ENCODE measurements around the gene DENND1B. TPM values are rescaled to one million over a fixed set of nuclear protein-coding genes. Genes with fewer than 3 reads are reported as not detected.
A peak's percentile ranks its signal among the peaks of the same experiment; 100 is the strongest.
"Not testable (repeated sequence)": the region's sequence is repeated elsewhere in the genome, so short reads cannot be mapped to it uniquely, and the experiment has no call there.

Gene DENND1B
- total RNA-seq, 2 donors from 2014 or later, result 9.4 to 11.9 TPM

DNA sequence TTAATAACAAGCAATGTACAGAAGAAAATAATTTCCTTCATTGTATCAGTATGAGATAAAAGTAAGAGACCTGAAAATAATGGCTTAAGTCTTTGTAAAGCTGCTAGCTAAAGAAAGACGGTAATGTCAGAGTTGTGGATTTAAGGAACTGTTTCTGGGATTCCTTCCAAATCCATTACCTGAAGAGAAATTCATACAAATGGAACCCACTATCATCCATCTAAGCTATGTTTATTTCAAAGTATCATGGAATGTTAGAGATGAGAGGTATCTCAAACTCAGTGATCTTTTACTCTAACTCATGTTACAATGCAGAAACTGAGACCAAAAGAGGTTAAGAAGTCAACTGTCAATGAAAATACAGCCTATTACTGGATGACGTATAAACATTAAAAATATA is 197.7 kb downstream of the DENND1B start:
- no peaks in the 10 kb centered on the region for H3K4me1 ChIP-seq (ENCODE audit: control insufficient read depth, insufficient read depth, low read length)
- H3K36me3 Mint-ChIP-seq (ENCODE audit: low read depth), result peaks cover 14% of the 10 kb centered on the region
- H3K27ac ChIP-seq (ENCODE audit: low read depth, low read length), result no peak overlapping the region
- H3K4me1 Mint-ChIP-seq, result no peaks in the 10 kb centered on the region
- no peaks in the 10 kb centered on the region for H3K36me3 ChIP-seq (ENCODE audit: control insufficient read depth, insufficient read depth, low read length)
- no peaks in the 10 kb centered on the region for H3K27me3 Mint-ChIP-seq (ENCODE audit: insufficient read depth)
- DNase-seq, result no peak
- peaks cover 12% of the 10 kb centered on the region for H3K9me3 Mint-ChIP-seq
- TF ChIP-seq, protein P1, sequence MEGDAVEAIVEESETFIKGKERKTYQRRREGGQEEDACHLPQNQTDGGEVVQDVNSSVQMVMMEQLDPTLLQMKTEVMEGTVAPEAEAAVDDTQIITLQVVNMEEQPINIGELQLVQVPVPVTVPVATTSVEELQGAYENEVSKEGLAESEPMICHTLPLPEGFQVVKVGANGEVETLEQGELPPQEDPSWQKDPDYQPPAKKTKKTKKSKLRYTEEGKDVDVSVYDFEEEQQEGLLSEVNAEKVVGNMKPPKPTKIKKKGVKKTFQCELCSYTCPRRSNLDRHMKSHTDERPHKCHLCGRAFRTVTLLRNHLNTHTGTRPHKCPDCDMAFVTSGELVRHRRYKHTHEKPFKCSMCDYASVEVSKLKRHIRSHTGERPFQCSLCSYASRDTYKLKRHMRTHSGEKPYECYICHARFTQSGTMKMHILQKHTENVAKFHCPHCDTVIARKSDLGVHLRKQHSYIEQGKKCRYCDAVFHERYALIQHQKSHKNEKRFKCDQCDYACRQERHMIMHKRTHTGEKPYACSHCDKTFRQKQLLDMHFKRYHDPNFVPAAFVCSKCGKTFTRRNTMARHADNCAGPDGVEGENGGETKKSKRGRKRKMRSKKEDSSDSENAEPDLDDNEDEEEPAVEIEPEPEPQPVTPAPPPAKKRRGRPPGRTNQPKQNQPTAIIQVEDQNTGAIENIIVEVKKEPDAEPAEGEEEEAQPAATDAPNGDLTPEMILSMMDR (conservative IDR thresholded peaks at IDR 0.05), result no peak
- no peaks in the 10 kb centered on the region for H3K27me3 ChIP-seq (ENCODE audit: control insufficient read depth, insufficient read depth, low read length, poor library complexity, severe bottlenecking)
- 100% methylated on average over 1 of the region's 2 CpGs; no CpG with 5 or more reads in 1 of the 2 experiments for WGBS, 2 experiments (ENCODE audit: insufficient coverage in 1 of 2, insufficient read length in 1 of 2)
- H3K4me3 Mint-ChIP-seq, result no peak overlapping the region
- H3K27ac Mint-ChIP-seq, result no peak overlapping the region
- no peak overlapping the region for H3K4me3 ChIP-seq (ENCODE audit: low read length)
- no peak overlapping the region for H3K9ac ChIP-seq (ENCODE audit: extremely low read depth, low read length, poor library complexity, severe bottlenecking)
- H3K9me3 ChIP-seq (ENCODE audit: control insufficient read depth, low read length), result no peaks in the 10 kb centered on the region

DNA sequence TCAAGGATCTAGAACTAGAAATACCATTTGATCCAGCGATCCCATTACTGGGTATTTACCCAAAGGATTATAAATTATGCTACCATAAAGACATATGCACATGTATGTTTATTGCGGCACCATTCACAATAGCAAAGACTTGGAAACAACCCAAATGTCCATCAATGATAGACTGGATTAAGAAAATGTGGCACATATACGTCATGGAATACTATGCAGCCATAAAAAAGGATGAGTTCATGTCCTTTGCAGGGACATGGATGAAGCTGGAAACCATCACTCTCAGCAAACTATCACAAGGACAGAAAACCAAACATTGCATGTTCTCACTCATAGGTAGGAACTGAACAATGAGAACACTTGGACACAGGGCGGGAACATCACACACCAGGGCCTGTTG is 199.7 kb downstream of the DENND1B start:
- H3K4me3 ChIP-seq (ENCODE audit: low read length); H3K27me3 ChIP-seq (ENCODE audit: control insufficient read depth, insufficient read depth, low read length, poor library complexity, severe bottlenecking); H3K4me1 Mint-ChIP-seq; H3K9me3 ChIP-seq (ENCODE audit: control insufficient read depth, low read length); H3K27me3 Mint-ChIP-seq (ENCODE audit: insufficient read depth); H3K36me3 ChIP-seq (ENCODE audit: control insufficient read depth, insufficient read depth, low read length); H3K27ac ChIP-seq (ENCODE audit: low read depth, low read length); DNase-seq; H3K4me3 Mint-ChIP-seq; H3K9ac ChIP-seq (ENCODE audit: extremely low read depth, low read length, poor library complexity, severe bottlenecking); H3K27ac Mint-ChIP-seq; H3K4me1 ChIP-seq (ENCODE audit: control insufficient read depth, insufficient read depth, low read length): not testable (repeated sequence)
- Mint-ChIP-seq H3K36me3 (ENCODE audit: low read depth) (peaks cover 14% of the 10 kb centered on the region), H3K9me3 (peaks cover 12% of the 10 kb centered on the region)
- WGBS, 2 experiments (ENCODE audit: insufficient coverage in 1 of 2, insufficient read length in 1 of 2), result 97 to 100% methylated on average over 2 to 4 of the region's 4 CpGs

DNA sequence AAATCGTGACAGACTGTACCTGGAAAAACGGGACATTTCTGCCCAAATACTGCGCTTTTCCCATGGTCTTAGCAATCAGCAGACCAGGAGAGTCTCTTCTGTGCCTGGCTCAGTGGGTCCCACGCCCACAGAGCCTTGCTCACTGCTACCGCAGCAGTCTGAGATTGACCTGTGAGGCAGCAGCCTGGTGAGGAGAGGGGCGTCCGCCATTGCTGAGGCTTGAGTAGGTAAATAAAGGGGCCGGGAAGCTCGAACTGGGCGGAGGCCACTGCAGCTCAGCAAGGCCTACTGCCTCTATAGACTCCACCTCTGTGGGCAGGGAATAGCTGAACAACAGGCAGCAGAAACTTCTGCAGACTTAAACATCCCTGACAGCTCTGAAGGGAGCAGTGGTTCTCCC is 203.1 kb downstream of the DENND1B start:
- peaks cover 13% of the 10 kb centered on the region for H3K9me3 ChIP-seq (ENCODE audit: control insufficient read depth, low read length)
- no peaks in the 10 kb centered on the region for H3K27me3 Mint-ChIP-seq (ENCODE audit: insufficient read depth)
- H3K4me3 Mint-ChIP-seq, result no peak overlapping the region
- no peak overlapping the region for H3K9ac ChIP-seq (ENCODE audit: extremely low read depth, low read length, poor library complexity, severe bottlenecking)
- TF ChIP-seq, protein P1 (conservative IDR thresholded peaks at IDR 0.05), result no peak
- H3K27ac ChIP-seq (ENCODE audit: low read depth, low read length), result no peak overlapping the region
- H3K36me3 ChIP-seq (ENCODE audit: control insufficient read depth, insufficient read depth, low read length), result no peaks in the 10 kb centered on the region
- H3K27me3 ChIP-seq (ENCODE audit: control insufficient read depth, insufficient read depth, low read length, poor library complexity, severe bottlenecking), result no peaks in the 10 kb centered on the region
- H3K36me3 Mint-ChIP-seq (ENCODE audit: low read depth), result peaks cover 24% of the 10 kb centered on the region
- no peak overlapping the region for H3K4me3 ChIP-seq (ENCODE audit: low read length)
- peak; percentile 42 for DNase-seq
- 93% methylated on average over 8 to 10 of the region's 10 CpGs for WGBS, 2 experiments (ENCODE audit: insufficient coverage in 1 of 2, insufficient read length in 1 of 2)
- H3K9me3 Mint-ChIP-seq, result peaks cover 22% of the 10 kb centered on the region
- no peaks in the 10 kb centered on the region for H3K4me1 Mint-ChIP-seq
- no peak overlapping the region for H3K27ac Mint-ChIP-seq
- H3K4me1 ChIP-seq (ENCODE audit: control insufficient read depth, insufficient read depth, low read length), result no peaks in the 10 kb centered on the region

DNA sequence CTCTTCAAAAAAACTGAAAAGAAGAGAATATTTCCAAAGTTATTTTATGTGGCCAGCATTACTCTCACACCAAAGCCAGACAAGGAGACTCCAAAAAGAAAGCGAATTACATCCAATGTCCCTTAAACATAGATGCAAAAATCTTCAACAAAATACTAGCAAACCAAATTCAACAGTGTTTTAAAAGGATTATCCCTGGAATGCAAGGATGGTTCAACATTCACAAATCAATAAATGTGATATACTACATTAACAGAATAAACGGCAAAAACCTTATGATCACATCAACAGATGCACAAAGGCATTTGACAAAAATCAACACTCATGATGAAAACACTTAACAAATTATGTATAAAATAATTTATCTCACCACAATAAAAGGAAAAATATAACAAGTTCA is 207.8 kb downstream of the DENND1B start:
- H3K27me3 Mint-ChIP-seq (ENCODE audit: insufficient read depth), result no peaks in the 10 kb centered on the region
- Histone ChIP-seq H3K9me3 (ENCODE audit: control insufficient read depth, low read length) (peaks cover 23% of the 10 kb centered on the region), H3K36me3 (ENCODE audit: control insufficient read depth, insufficient read depth, low read length) (no peaks in the 10 kb centered on the region), H3K9ac (ENCODE audit: extremely low read depth, low read length, poor library complexity, severe bottlenecking) (no peak overlapping the region), H3K27me3 (ENCODE audit: control insufficient read depth, insufficient read depth, low read length, poor library complexity, severe bottlenecking) (no peaks in the 10 kb centered on the region), H3K4me1 (ENCODE audit: control insufficient read depth, insufficient read depth, low read length) (no peaks in the 10 kb centered on the region), H3K27ac (ENCODE audit: low read depth, low read length) (no peak overlapping the region), H3K4me3 (ENCODE audit: low read length) (no peak overlapping the region)
- peaks cover 19% of the 10 kb centered on the region for H3K9me3 Mint-ChIP-seq
- TF ChIP-seq, protein P1 (conservative IDR thresholded peaks at IDR 0.05), result no peak
- H3K4me3 Mint-ChIP-seq, result no peak overlapping the region
- peaks cover 18% of the 10 kb centered on the region for H3K36me3 Mint-ChIP-seq (ENCODE audit: low read depth)
- no peak overlapping the region for H3K27ac Mint-ChIP-seq
- WGBS, 2 experiments (ENCODE audit: insufficient coverage in 1 of 2, insufficient read length in 1 of 2), result 60 to 94% methylated on average over 1 to 2 of the region's 2 CpGs
- no peaks in the 10 kb centered on the region for H3K4me1 Mint-ChIP-seq
- DNase-seq, result no peak

Data from endodermal cell (in vitro differentiated cells).